Measurements from ENCODE around the gene NTM. TPM values are rescaled to one million over a fixed set of nuclear protein-coding genes. Genes with fewer than 3 reads are reported as not detected.

Gene NTM
- total RNA-seq, 1 experiment from 2014 or later: 16.4 TPM

DNA sequence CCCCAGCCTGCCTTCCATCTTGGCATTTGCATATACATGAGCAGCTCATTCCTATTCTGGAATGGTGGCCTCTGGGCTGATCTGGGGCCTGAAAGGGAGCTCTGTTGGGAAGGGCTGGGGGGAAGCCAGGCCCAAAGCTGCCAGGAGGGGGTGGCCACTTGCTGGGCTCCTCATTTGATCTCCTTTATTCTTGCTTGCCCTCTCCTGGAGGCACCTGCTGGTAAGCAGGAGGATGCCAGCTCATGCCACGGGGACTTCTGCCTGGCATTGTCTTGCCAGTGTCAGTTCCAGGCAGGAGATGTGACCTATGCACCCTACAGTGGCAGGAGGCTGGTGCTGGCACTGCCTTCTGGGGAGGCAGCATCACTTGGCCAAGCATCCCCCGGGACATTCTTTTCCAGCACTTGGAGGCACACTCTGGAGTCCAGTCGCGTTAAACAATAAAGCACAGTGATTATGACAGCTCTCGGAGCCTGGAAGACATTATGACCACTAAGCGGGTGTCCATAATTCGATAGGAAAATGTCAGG, 128.3 kb downstream of the NTM start:
- no peaks in the 10 kb centered on the region for H3K27me3 Mint-ChIP-seq (ENCODE audit: low read depth)
- POLR2A ChIA-PET: no interaction called here
- no peaks in the 10 kb centered on the region for H3K36me3 Mint-ChIP-seq
- H3K4me3 Mint-ChIP-seq: no peak overlapping the region
- no peak for DNase-seq (ENCODE audit: low spot score)
- peaks cover 4% of the 10 kb centered on the region; the same call in 1 of the 2 replicates for H3K9me3 Mint-ChIP-seq
- TF ChIP-seq ZNF423 (CRISPR knock-in tag; IDR thresholded peaks at IDR 0.05) (peak; percentile 41; the same call in 1 of the 2 replicates), NR3C1 (CRISPR knock-in tag; conservative IDR thresholded peaks at IDR 0.05; ENCODE audit: low read depth) (no peak)
- ATAC-seq: peak; percentile 84
- no peak overlapping the region for H3K27ac Mint-ChIP-seq
- CTCF ChIA-PET: interaction anchor here (0.9 to 1.7 kb wide), 4 partner anchors 33 to 434 kb away, joined by 3 to 11 read pairs (median 6); no protein-coding TSS in a partner anchor
- peaks cover 10% of the 10 kb centered on the region for H3K4me1 Mint-ChIP-seq

DNA sequence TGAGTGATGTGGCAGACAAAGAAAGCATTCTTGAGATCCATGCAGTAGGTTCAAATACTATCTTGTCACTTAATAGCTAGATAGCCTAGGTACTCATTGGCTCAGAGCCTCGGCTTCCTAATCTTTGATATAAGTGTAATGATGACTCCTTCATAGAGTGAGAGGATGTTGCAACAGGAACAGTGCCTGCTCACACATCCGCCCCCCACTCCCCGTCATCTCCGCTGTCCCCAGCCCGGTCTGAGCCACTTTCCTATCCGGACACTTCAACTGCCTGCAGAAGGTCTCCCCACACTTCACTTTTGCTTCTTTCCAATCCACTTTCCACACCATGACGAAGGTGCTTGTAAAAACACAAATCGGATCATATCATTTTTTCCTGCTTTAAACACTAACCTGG, 128.8 kb downstream of the NTM start:
- ChIA-PET POLR2A (no interaction called here), CTCF (interaction anchor here (1.0 to 1.7 kb wide), 4 partner anchors 33 to 435 kb away, joined by 3 to 11 read pairs (median 7); no protein-coding TSS in a partner anchor)
- no peak for DNase-seq (ENCODE audit: low spot score)
- Mint-ChIP-seq H3K27ac (no peak overlapping the region), H3K36me3 (no peaks in the 10 kb centered on the region), H3K4me1 (peaks cover 15% of the 10 kb centered on the region), H3K4me3 (no peak overlapping the region), H3K27me3 (ENCODE audit: low read depth) (no peaks in the 10 kb centered on the region), H3K9me3 (peaks cover 4% of the 10 kb centered on the region; the same call in 1 of the 2 replicates)
- no peak for ATAC-seq
- TF ChIP-seq ZNF416 (CRISPR knock-in tag; IDR thresholded peaks at IDR 0.05): no peak
- TF ChIP-seq ZNF121 (CRISPR knock-in tag; IDR thresholded peaks at IDR 0.05): no peak
- TF ChIP-seq, protein P1, sequence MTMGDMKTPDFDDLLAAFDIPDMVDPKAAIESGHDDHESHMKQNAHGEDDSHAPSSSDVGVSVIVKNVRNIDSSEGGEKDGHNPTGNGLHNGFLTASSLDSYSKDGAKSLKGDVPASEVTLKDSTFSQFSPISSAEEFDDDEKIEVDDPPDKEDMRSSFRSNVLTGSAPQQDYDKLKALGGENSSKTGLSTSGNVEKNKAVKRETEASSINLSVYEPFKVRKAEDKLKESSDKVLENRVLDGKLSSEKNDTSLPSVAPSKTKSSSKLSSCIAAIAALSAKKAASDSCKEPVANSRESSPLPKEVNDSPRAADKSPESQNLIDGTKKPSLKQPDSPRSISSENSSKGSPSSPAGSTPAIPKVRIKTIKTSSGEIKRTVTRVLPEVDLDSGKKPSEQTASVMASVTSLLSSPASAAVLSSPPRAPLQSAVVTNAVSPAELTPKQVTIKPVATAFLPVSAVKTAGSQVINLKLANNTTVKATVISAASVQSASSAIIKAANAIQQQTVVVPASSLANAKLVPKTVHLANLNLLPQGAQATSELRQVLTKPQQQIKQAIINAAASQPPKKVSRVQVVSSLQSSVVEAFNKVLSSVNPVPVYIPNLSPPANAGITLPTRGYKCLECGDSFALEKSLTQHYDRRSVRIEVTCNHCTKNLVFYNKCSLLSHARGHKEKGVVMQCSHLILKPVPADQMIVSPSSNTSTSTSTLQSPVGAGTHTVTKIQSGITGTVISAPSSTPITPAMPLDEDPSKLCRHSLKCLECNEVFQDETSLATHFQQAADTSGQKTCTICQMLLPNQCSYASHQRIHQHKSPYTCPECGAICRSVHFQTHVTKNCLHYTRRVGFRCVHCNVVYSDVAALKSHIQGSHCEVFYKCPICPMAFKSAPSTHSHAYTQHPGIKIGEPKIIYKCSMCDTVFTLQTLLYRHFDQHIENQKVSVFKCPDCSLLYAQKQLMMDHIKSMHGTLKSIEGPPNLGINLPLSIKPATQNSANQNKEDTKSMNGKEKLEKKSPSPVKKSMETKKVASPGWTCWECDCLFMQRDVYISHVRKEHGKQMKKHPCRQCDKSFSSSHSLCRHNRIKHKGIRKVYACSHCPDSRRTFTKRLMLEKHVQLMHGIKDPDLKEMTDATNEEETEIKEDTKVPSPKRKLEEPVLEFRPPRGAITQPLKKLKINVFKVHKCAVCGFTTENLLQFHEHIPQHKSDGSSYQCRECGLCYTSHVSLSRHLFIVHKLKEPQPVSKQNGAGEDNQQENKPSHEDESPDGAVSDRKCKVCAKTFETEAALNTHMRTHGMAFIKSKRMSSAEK (CRISPR knock-in tag; IDR thresholded peaks at IDR 0.05; ENCODE audit: borderline replicate concordance): no peak
- TF ChIP-seq ZNF396 (CRISPR knock-in tag; IDR thresholded peaks at IDR 0.05; ENCODE audit: borderline replicate concordance): no peak
- TF ChIP-seq, protein P2, sequence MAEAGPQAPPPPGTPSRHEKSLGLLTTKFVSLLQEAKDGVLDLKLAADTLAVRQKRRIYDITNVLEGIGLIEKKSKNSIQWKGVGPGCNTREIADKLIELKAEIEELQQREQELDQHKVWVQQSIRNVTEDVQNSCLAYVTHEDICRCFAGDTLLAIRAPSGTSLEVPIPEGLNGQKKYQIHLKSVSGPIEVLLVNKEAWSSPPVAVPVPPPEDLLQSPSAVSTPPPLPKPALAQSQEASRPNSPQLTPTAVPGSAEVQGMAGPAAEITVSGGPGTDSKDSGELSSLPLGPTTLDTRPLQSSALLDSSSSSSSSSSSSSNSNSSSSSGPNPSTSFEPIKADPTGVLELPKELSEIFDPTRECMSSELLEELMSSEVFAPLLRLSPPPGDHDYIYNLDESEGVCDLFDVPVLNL (CRISPR knock-in tag; IDR thresholded peaks at IDR 0.05; ENCODE audit: borderline replicate concordance, low read depth): no peak
- TF ChIP-seq, protein P3, sequence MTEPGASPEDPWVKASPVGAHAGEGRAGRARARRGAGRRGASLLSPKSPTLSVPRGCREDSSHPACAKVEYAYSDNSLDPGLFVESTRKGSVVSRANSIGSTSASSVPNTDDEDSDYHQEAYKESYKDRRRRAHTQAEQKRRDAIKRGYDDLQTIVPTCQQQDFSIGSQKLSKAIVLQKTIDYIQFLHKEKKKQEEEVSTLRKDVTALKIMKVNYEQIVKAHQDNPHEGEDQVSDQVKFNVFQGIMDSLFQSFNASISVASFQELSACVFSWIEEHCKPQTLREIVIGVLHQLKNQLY (CRISPR knock-in tag; IDR thresholded peaks at IDR 0.05): no peak
- no peak for TF ChIP-seq GABPB1 (CRISPR knock-in tag; IDR thresholded peaks at IDR 0.05)
- no peak for TF ChIP-seq MXD4 (CRISPR knock-in tag; IDR thresholded peaks at IDR 0.05; ENCODE audit: borderline replicate concordance)
- no peak for TF ChIP-seq STAT6 (CRISPR knock-in tag; conservative IDR thresholded peaks at IDR 0.05; ENCODE audit: low read depth)
- no peak for TF ChIP-seq PREB (CRISPR knock-in tag; IDR thresholded peaks at IDR 0.05; ENCODE audit: borderline replicate concordance)
- TF ChIP-seq, protein P4, sequence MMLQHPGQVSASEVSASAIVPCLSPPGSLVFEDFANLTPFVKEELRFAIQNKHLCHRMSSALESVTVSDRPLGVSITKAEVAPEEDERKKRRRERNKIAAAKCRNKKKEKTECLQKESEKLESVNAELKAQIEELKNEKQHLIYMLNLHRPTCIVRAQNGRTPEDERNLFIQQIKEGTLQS (CRISPR knock-in tag; conservative IDR thresholded peaks at IDR 0.05): no peak
